C4-2B (cell line): ENCODE measurements around the gene ANXA2R.

Experiments used
- ZFX ChIP-seq: fragments of 450-650 bp; IDR thresholded peaks from 2 replicates; pipeline ENCODE4 v1.6.1; 2017
- TF ChIP-seq, protein P1 (sequence below): fragments of 450-650 bp; conservative IDR thresholded peaks from 2 replicates; pipeline ENCODE4 v1.5.1; 2017; ENCODE audit warnings: mild to moderate bottlenecking

DNA sequence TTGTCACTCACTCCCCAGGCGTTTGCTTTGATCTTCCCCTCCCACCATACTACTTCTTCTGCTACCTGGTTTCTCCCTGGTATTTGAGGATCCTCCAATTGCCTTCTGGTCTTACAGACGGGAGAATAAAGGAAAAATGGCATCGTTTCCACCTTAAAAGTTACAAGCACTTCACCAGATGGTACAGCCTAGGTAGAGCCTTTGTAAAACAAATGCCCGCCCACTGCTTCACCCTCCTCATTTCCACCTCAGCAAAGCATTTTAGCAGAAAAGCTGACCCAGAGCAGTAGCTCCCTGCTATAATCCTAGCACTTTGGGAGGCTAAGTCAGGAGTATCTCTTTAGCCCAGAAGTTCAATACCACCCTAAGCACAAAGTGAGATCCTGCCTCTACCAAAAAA lies 5.1 kb upstream of the ANXA2R start:
- TF ChIP-seq, protein P1, sequence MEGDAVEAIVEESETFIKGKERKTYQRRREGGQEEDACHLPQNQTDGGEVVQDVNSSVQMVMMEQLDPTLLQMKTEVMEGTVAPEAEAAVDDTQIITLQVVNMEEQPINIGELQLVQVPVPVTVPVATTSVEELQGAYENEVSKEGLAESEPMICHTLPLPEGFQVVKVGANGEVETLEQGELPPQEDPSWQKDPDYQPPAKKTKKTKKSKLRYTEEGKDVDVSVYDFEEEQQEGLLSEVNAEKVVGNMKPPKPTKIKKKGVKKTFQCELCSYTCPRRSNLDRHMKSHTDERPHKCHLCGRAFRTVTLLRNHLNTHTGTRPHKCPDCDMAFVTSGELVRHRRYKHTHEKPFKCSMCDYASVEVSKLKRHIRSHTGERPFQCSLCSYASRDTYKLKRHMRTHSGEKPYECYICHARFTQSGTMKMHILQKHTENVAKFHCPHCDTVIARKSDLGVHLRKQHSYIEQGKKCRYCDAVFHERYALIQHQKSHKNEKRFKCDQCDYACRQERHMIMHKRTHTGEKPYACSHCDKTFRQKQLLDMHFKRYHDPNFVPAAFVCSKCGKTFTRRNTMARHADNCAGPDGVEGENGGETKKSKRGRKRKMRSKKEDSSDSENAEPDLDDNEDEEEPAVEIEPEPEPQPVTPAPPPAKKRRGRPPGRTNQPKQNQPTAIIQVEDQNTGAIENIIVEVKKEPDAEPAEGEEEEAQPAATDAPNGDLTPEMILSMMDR, result no peak
- TF ChIP-seq ZFX, result no peak
